NCI-H2081 treated with DMSO at 0.1 percent for 48 hours (cell line): Measurements from ENCODE around the gene SLC6A13.
"Not testable (repeated sequence)": the region's sequence is repeated elsewhere in the genome, so short reads cannot be mapped to it uniquely, and the experiment has no call there.

Experiments used
- DNase-seq: peaks from one replicate; lab custom pipeline; 2025; lab: John Stamatoyannopoulos, UW

Gene SLC6A13

GRCh38 chr12:262817-263216, at the start of gene SLC6A13:
Gene SLC6A13, minus strand, starts transcription at chr12:262836. Its CDS starts 2,784 bp downstream, at chr12:260052.
- DNase-seq = no peak

- DNase-seq = no peak
Measured at GRCh38 chr12:308511-308910, 45.9 kb upstream of the SLC6A13 start.

GRCh38 chr12:307406-307805, 44.8 kb upstream of the SLC6A13 start:
- DNase-seq = no peak

GRCh38 chr12:304805-305204, 42.2 kb upstream of the SLC6A13 start:
- DNase-seq = no peak

GRCh38 chr12:302766-303165, 40.1 kb upstream of the SLC6A13 start:
- DNase-seq = not testable (repeated sequence)

- DNase-seq = not testable (repeated sequence)
Measured at GRCh38 chr12:300166-300565, 37.5 kb upstream of the SLC6A13 start.

- DNase-seq = not testable (repeated sequence)
Measured at GRCh38 chr12:299511-299910, 36.9 kb upstream of the SLC6A13 start.

GRCh38 chr12:298059-298458, 35.4 kb upstream of the SLC6A13 start:
- not testable (repeated sequence) for DNase-seq

- DNase-seq = no peak
Measured at GRCh38 chr12:295132-295531, 32.5 kb upstream of the SLC6A13 start.

GRCh38 chr12:293199-293598, 30.6 kb upstream of the SLC6A13 start:
- DNase-seq = no peak

- no peak for DNase-seq
Measured at GRCh38 chr12:292186-292585, 29.6 kb upstream of the SLC6A13 start.

GRCh38 chr12:291153-291723, 28.6 kb upstream of the SLC6A13 start:
- no peak for DNase-seq

- DNase-seq = no peak
Measured at GRCh38 chr12:288687-289086, 26.1 kb upstream of the SLC6A13 start.

- DNase-seq = no peak
Measured at GRCh38 chr12:286531-287300, 24.1 kb upstream of the SLC6A13 start.

GRCh38 chr12:278046-278445, 15.4 kb upstream of the SLC6A13 start:
- DNase-seq = no peak

- no peak for DNase-seq
Measured at GRCh38 chr12:275812-276211, 13.2 kb upstream of the SLC6A13 start.

- DNase-seq = no peak
Measured at GRCh38 chr12:273382-273781, 10.7 kb upstream of the SLC6A13 start.

- no peak for DNase-seq
Measured at GRCh38 chr12:272942-273341, 10.3 kb upstream of the SLC6A13 start.

GRCh38 chr12:271161-271560, 8.5 kb upstream of the SLC6A13 start:
- DNase-seq = no peak

- no peak for DNase-seq
Measured at GRCh38 chr12:269191-269590, 6.6 kb upstream of the SLC6A13 start.

- no peak for DNase-seq
Measured at GRCh38 chr12:268483-268840, 5.8 kb upstream of the SLC6A13 start.

- no peak for DNase-seq
Measured at GRCh38 chr12:267581-268482, 5.2 kb upstream of the SLC6A13 start.

- DNase-seq = no peak
Measured at GRCh38 chr12:265096-265495, 2.5 kb upstream of the SLC6A13 start.
